Fibroblast of skin of scalp (primary cell): ENCODE results near the gene NOTCH2.
A peak's percentile ranks its signal among the peaks of the same experiment; 100 is the strongest.
"Not testable (repeated sequence)": the region's sequence is repeated elsewhere in the genome, so short reads cannot be mapped to it uniquely, and the experiment has no call there.

Experiments
- DNase-seq: peaks from one replicate; pipeline ENCODE4 v3.0.0-alpha.2; 2013

The NOTCH2 gene

GRCh38 chr1:120068683-120069066 is 787 bp downstream of the NOTCH2 start:
- not testable (repeated sequence) for DNase-seq

GRCh38 chr1:120048208-120048607 is 21.3 kb downstream of the NOTCH2 start:
- DNase-seq = peak; percentile 30

- DNase-seq = not testable (repeated sequence)
Measured at GRCh38 chr1:120041771-120042170, 27.7 kb downstream of the NOTCH2 start.

GRCh38 chr1:120032253-120032652 is 37.2 kb downstream of the NOTCH2 start:
- not testable (repeated sequence) for DNase-seq

GRCh38 chr1:120023791-120024190 is 45.7 kb downstream of the NOTCH2 start:
- not testable (repeated sequence) for DNase-seq

- DNase-seq = not testable (repeated sequence)
Measured at GRCh38 chr1:120014978-120015377, 54.5 kb downstream of the NOTCH2 start.

GRCh38 chr1:120008320-120008719 is 61.1 kb downstream of the NOTCH2 start:
- not testable (repeated sequence) for DNase-seq

GRCh38 chr1:120007850-120008249 is 61.6 kb downstream of the NOTCH2 start:
- DNase-seq = not testable (repeated sequence)

- not testable (repeated sequence) for DNase-seq
Measured at GRCh38 chr1:120001035-120001434, 68.4 kb downstream of the NOTCH2 start.

- DNase-seq = not testable (repeated sequence)
Measured at GRCh38 chr1:119996731-119997312, 72.6 kb downstream of the NOTCH2 start.

- DNase-seq = not testable (repeated sequence)
Measured at GRCh38 chr1:119995975-119996374, 73.5 kb downstream of the NOTCH2 start.

- DNase-seq = peak; percentile 76
Measured at GRCh38 chr1:119988306-119989062, 81.0 kb downstream of the NOTCH2 start.

- no peak for DNase-seq
Measured at GRCh38 chr1:119987686-119988085, 81.8 kb downstream of the NOTCH2 start.

GRCh38 chr1:119987112-119987511 is 82.3 kb downstream of the NOTCH2 start:
- peak; percentile 95 for DNase-seq

GRCh38 chr1:119986007-119986497 is 83.4 kb downstream of the NOTCH2 start:
- DNase-seq = no peak

GRCh38 chr1:119984771-119985170 is 84.7 kb downstream of the NOTCH2 start:
- peak; percentile 36 for DNase-seq

- DNase-seq = peak; percentile 47
Measured at GRCh38 chr1:119981986-119982815, 87.3 kb downstream of the NOTCH2 start.

GRCh38 chr1:119981496-119981895 is 88.0 kb downstream of the NOTCH2 start:
- DNase-seq = no peak

- peak; percentile 54 for DNase-seq
Measured at GRCh38 chr1:119978018-119978505, 91.4 kb downstream of the NOTCH2 start.

GRCh38 chr1:119977113-119977736 is 92.2 kb downstream of the NOTCH2 start:
- not testable (repeated sequence) for DNase-seq

GRCh38 chr1:119975582-119976254 is 93.7 kb downstream of the NOTCH2 start:
- DNase-seq = not testable (repeated sequence)

- DNase-seq = no peak
Measured at GRCh38 chr1:119975006-119975405, 94.5 kb downstream of the NOTCH2 start.
